ENCODE data around the gene GPR108. TPM values are rescaled to one million over a fixed set of nuclear protein-coding genes. Genes with fewer than 3 reads are reported as not detected.

Gene GPR108
- total RNA-seq, 4 donors from 2014 or later, result 87.9 to 152 (median 116) TPM

- DNase-seq, result no peak
- no peaks in the 10 kb centered on the region for H3K27me3 ChIP-seq
- no peaks in the 10 kb centered on the region for H3K4me1 ChIP-seq
- H3K9me3 ChIP-seq, result no peaks in the 10 kb centered on the region
- no peak overlapping the region for H3K27ac ChIP-seq
- TF ChIP-seq CTCF (IDR thresholded peaks at IDR 0.05) (no peak), POLR2A (IDR thresholded peaks at IDR 0.05) (no peak)
- H3K36me3 ChIP-seq, result no peaks in the 10 kb centered on the region
- intact Hi-C loops (cut with DNase I), result no loop called here
- WGBS, 2 donors, result 91 to 92% methylated on average over 20 to 24 of the region's 25 CpGs
- H3K4me3 ChIP-seq (replicated peaks in 1 of 3), result no peak overlapping the region
These were observed 43.1 kb downstream of the GPR108 start for GRCh38 chr19:6694147-6694815.

- no peaks in the 10 kb centered on the region for H3K4me1 ChIP-seq
- 81 to 85% methylated on average over 6 to 7 of the region's 7 CpGs for WGBS, 2 donors
- TF ChIP-seq CTCF (IDR thresholded peaks at IDR 0.05), result no peak
- TF ChIP-seq POLR2A (IDR thresholded peaks at IDR 0.05), result no peak
- H3K4me3 ChIP-seq (replicated peaks in 1 of 3), result no peak overlapping the region
- no peak for DNase-seq
- intact Hi-C loops (cut with DNase I), result no loop called here
- no peaks in the 10 kb centered on the region for H3K36me3 ChIP-seq
- H3K27me3 ChIP-seq, result no peaks in the 10 kb centered on the region
- no peaks in the 10 kb centered on the region for H3K9me3 ChIP-seq
- H3K27ac ChIP-seq, result no peak overlapping the region
These were observed 43.7 kb downstream of the GPR108 start for GRCh38 chr19:6693681-6694080.

GRCh38 chr19:6693056-6693471, 44.3 kb downstream of the GPR108 start:
- no peaks in the 10 kb centered on the region for H3K36me3 ChIP-seq
- H3K27ac ChIP-seq, result no peak overlapping the region
- no peaks in the 10 kb centered on the region for H3K27me3 ChIP-seq
- no peaks in the 10 kb centered on the region for H3K9me3 ChIP-seq
- no peak for DNase-seq
- intact Hi-C loops (cut with DNase I), result no loop called here
- no peak overlapping the region for H3K4me3 ChIP-seq (replicated peaks in 1 of 3)
- TF ChIP-seq POLR2A (IDR thresholded peaks at IDR 0.05), result no peak
- no peak for TF ChIP-seq CTCF (IDR thresholded peaks at IDR 0.05)
- H3K4me1 ChIP-seq, result no peaks in the 10 kb centered on the region
- 93 to 95% methylated on average over 7 to 8 of the region's 13 CpGs for WGBS, 2 donors

- Histone ChIP-seq H3K27ac (no peak overlapping the region), H3K36me3 (no peaks in the 10 kb centered on the region), H3K9me3 (no peaks in the 10 kb centered on the region), H3K4me1 (no peaks in the 10 kb centered on the region), H3K4me3 (replicated peaks in 1 of 3) (no peak overlapping the region), H3K27me3 (no peaks in the 10 kb centered on the region)
- DNase-seq, result no peak
- intact Hi-C loops (cut with DNase I), result no loop called here
- 81 to 82% methylated on average over 7 to 10 of the region's 10 CpGs for WGBS, 2 donors
- TF ChIP-seq CTCF (IDR thresholded peaks at IDR 0.05) (no peak), POLR2A (IDR thresholded peaks at IDR 0.05) (no peak)
These were observed 45.4 kb downstream of the GPR108 start for GRCh38 chr19:6692027-6692426.

- H3K9me3 ChIP-seq, result no peaks in the 10 kb centered on the region
- WGBS, 2 donors, result 86 to 96% methylated on average over 8 of the region's 8 CpGs
- no peak overlapping the region for H3K27ac ChIP-seq
- H3K36me3 ChIP-seq, result no peaks in the 10 kb centered on the region
- TF ChIP-seq CTCF (IDR thresholded peaks at IDR 0.05), result no peak
- TF ChIP-seq POLR2A (IDR thresholded peaks at IDR 0.05), result no peak
- no peaks in the 10 kb centered on the region for H3K27me3 ChIP-seq
- H3K4me1 ChIP-seq, result no peaks in the 10 kb centered on the region
- intact Hi-C loops (cut with DNase I), result no loop called here
- H3K4me3 ChIP-seq (replicated peaks in 1 of 3), result no peak overlapping the region
- no peak for DNase-seq
These were observed 46.0 kb downstream of the GPR108 start for GRCh38 chr19:6691342-6691741.

Data from thyroid gland (tissue), 4 donors.